ENCODE data around the gene CERCAM. TPM values are rescaled to one million over a fixed set of nuclear protein-coding genes. Genes with fewer than 3 reads are reported as not detected.

Gene CERCAM
- polyA plus RNA-seq, 1 donor from 2014 or later: 1.1 TPM

DNA sequence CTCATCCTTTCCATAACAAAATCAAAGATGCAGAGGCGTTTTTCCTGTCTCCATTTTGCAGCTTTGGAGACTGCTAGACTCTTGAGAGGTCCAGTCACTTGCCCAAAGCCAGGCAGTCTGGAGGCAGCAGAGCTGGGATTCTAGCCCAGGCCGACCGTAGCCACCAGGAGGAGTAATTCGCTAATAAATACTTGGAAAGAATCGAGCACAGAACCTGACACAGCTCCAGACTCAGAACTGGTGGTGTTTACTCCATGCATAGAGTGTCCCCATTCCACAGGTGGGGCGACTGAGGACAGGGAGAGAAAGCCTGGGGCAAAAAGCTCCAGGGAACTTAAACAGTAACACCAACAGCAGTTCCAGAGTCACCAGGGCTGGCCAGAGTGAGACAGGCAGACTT, 10.7 kb upstream of the CERCAM start:
- Histone ChIP-seq H3K4me2 (ENCODE audit: low read length) (no peak overlapping the region), H3K36me3 (ENCODE audit: insufficient read depth, low read length) (no peaks in the 10 kb centered on the region), H4K20me1 (ENCODE audit: insufficient read depth) (no peaks in the 10 kb centered on the region), H3K9ac (ENCODE audit: low read length) (no peak overlapping the region), H3K9me3 (ENCODE audit: low read length) (no peaks in the 10 kb centered on the region), H3K27ac (ENCODE audit: low read length) (no peak overlapping the region), H3K4me3 (ENCODE audit: low read length) (no peak overlapping the region), H3K9me2 (ENCODE audit: insufficient read depth, low read length) (no peaks in the 10 kb centered on the region), H3K79me2 (replicated peaks; ENCODE audit: insufficient read depth, low read length) (no peaks in the 10 kb centered on the region), H2AFZ (ENCODE audit: low read depth, low read length) (no peak overlapping the region), H3K27me3 (ENCODE audit: insufficient read depth, low read depth, low read length) (peaks cover 44% of the 10 kb centered on the region), H3F3A (ENCODE audit: insufficient read depth, low read length, poor library complexity, severe bottlenecking) (no peaks in the 10 kb centered on the region)
- TF ChIP-seq POLR2AphosphoS5 (IDR thresholded peaks at IDR 0.05) (no peak), SMC3 (conservative IDR thresholded peaks at IDR 0.05; ENCODE audit: poor library complexity) (no peak), EZH2 (IDR thresholded peaks at IDR 0.05; ENCODE audit: borderline replicate concordance, insufficient read depth, low read length, poor library complexity, severe bottlenecking) (no peak), TAF1 (IDR thresholded peaks at IDR 0.05; ENCODE audit: low read depth) (no peak)
- TF ChIP-seq, protein P1, sequence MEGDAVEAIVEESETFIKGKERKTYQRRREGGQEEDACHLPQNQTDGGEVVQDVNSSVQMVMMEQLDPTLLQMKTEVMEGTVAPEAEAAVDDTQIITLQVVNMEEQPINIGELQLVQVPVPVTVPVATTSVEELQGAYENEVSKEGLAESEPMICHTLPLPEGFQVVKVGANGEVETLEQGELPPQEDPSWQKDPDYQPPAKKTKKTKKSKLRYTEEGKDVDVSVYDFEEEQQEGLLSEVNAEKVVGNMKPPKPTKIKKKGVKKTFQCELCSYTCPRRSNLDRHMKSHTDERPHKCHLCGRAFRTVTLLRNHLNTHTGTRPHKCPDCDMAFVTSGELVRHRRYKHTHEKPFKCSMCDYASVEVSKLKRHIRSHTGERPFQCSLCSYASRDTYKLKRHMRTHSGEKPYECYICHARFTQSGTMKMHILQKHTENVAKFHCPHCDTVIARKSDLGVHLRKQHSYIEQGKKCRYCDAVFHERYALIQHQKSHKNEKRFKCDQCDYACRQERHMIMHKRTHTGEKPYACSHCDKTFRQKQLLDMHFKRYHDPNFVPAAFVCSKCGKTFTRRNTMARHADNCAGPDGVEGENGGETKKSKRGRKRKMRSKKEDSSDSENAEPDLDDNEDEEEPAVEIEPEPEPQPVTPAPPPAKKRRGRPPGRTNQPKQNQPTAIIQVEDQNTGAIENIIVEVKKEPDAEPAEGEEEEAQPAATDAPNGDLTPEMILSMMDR (IDR thresholded peaks at IDR 0.05; ENCODE audit: poor library complexity, severe bottlenecking): no peak

DNA sequence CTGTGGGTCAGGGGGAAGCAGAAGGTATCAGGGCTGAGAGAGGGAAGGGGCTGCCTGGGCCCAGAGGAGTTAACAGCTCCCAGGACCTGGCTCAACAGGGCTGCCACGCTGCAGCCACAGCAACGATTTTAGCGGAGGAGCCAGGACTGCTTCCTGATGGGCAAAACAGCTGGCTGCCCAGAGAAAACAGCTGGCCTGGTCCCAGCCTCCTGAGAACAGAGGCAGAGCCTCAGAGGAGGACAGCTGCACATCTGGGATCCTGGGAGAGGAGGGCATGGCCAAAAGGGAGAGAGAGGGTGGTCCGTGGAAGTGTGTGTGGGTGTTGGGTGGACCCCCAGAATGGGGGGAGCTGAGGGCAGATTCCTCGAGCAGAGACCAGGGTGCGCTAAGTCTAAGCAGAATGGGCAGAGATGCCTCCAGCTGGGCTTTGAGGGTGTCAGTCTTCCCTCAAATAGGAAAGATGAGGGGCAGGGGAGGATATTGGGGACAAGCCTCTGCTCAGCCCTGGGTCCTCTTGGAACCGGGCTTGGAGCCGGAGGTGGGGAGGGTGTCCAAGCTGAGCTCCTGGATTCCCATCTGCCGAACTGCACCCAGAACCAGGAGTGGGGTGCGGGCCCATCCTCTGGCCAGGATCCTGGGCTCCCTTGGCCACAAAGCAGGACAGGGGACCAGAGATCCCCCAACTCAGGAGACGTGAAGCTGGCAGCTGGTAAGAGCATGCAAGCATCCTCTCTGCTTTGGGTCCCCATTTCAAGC, 9.1 kb upstream of the CERCAM start:
- no peaks in the 10 kb centered on the region for H3F3A ChIP-seq (ENCODE audit: insufficient read depth, low read length, poor library complexity, severe bottlenecking)
- H2AFZ ChIP-seq (ENCODE audit: low read depth, low read length): no peak overlapping the region
- no peak for TF ChIP-seq EZH2 (IDR thresholded peaks at IDR 0.05; ENCODE audit: borderline replicate concordance, insufficient read depth, low read length, poor library complexity, severe bottlenecking)
- TF ChIP-seq TAF1 (IDR thresholded peaks at IDR 0.05; ENCODE audit: low read depth): no peak
- no peak for TF ChIP-seq RAD21 (conservative IDR thresholded peaks at IDR 0.05)
- TF ChIP-seq POLR2AphosphoS5 (IDR thresholded peaks at IDR 0.05): no peak
- TF ChIP-seq SMC3 (conservative IDR thresholded peaks at IDR 0.05; ENCODE audit: poor library complexity): no peak
- no peak for TF ChIP-seq MXI1 (conservative IDR thresholded peaks at IDR 0.05; ENCODE audit: poor library complexity, severe bottlenecking)
- no peak for TF ChIP-seq EP300 (conservative IDR thresholded peaks at IDR 0.05; ENCODE audit: poor library complexity, severe bottlenecking)
- TF ChIP-seq, protein P2, sequence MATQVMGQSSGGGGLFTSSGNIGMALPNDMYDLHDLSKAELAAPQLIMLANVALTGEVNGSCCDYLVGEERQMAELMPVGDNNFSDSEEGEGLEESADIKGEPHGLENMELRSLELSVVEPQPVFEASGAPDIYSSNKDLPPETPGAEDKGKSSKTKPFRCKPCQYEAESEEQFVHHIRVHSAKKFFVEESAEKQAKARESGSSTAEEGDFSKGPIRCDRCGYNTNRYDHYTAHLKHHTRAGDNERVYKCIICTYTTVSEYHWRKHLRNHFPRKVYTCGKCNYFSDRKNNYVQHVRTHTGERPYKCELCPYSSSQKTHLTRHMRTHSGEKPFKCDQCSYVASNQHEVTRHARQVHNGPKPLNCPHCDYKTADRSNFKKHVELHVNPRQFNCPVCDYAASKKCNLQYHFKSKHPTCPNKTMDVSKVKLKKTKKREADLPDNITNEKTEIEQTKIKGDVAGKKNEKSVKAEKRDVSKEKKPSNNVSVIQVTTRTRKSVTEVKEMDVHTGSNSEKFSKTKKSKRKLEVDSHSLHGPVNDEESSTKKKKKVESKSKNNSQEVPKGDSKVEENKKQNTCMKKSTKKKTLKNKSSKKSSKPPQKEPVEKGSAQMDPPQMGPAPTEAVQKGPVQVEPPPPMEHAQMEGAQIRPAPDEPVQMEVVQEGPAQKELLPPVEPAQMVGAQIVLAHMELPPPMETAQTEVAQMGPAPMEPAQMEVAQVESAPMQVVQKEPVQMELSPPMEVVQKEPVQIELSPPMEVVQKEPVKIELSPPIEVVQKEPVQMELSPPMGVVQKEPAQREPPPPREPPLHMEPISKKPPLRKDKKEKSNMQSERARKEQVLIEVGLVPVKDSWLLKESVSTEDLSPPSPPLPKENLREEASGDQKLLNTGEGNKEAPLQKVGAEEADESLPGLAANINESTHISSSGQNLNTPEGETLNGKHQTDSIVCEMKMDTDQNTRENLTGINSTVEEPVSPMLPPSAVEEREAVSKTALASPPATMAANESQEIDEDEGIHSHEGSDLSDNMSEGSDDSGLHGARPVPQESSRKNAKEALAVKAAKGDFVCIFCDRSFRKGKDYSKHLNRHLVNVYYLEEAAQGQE (IDR thresholded peaks at IDR 0.05; ENCODE audit: borderline replicate concordance): no peak
- TF ChIP-seq, protein P1 (IDR thresholded peaks at IDR 0.05; ENCODE audit: poor library complexity, severe bottlenecking): no peak
- no peaks in the 10 kb centered on the region for H3K9me3 ChIP-seq (ENCODE audit: low read length)
- no peak overlapping the region for H3K4me3 ChIP-seq (ENCODE audit: low read length)
- H3K9me2 ChIP-seq (ENCODE audit: insufficient read depth, low read length): no peaks in the 10 kb centered on the region
- H3K9ac ChIP-seq (ENCODE audit: low read length): no peak overlapping the region
- no peaks in the 10 kb centered on the region for H3K36me3 ChIP-seq (ENCODE audit: insufficient read depth, low read length)
- no peaks in the 10 kb centered on the region for H4K20me1 ChIP-seq (ENCODE audit: insufficient read depth)
- no peaks in the 10 kb centered on the region for H3K79me2 ChIP-seq (replicated peaks; ENCODE audit: insufficient read depth, low read length)
- peaks cover 54% of the 10 kb centered on the region for H3K27me3 ChIP-seq (ENCODE audit: insufficient read depth, low read depth, low read length)
- H3K4me2 ChIP-seq (ENCODE audit: low read length): no peak overlapping the region
- no peak overlapping the region for H3K27ac ChIP-seq (ENCODE audit: low read length)
